GM12865 (cell line): ENCODE data around the gene ARHGEF12.

Experiments used
- DNase-seq: peaks from one replicate; pipeline ENCODE4 v3.0.0; 2010; ENCODE audit warnings: low read depth
- H3K4me3 ChIP-seq: 2 replicates; pipeline ENCODE4 v1.5.1; 2011; ENCODE audit warnings: mild to moderate bottlenecking, low read depth, low read length, control low read depth
- CTCF ChIP-seq: IDR thresholded peaks from 2 replicates; pipeline ENCODE4 v1.5.1; 2011; ENCODE audit warnings: low read length, control low read depth, low read depth, inconsistent platforms; ENCODE audit not compliant: insufficient read depth; ENCODE audit errors: missing control alignments

Gene ARHGEF12

GRCh38 chr11:120505801-120506425, 169.7 kb downstream of the ARHGEF12 start:
- TF ChIP-seq CTCF: no peak
- no peak for DNase-seq
- H3K4me3 ChIP-seq: no peak overlapping the region

DNA sequence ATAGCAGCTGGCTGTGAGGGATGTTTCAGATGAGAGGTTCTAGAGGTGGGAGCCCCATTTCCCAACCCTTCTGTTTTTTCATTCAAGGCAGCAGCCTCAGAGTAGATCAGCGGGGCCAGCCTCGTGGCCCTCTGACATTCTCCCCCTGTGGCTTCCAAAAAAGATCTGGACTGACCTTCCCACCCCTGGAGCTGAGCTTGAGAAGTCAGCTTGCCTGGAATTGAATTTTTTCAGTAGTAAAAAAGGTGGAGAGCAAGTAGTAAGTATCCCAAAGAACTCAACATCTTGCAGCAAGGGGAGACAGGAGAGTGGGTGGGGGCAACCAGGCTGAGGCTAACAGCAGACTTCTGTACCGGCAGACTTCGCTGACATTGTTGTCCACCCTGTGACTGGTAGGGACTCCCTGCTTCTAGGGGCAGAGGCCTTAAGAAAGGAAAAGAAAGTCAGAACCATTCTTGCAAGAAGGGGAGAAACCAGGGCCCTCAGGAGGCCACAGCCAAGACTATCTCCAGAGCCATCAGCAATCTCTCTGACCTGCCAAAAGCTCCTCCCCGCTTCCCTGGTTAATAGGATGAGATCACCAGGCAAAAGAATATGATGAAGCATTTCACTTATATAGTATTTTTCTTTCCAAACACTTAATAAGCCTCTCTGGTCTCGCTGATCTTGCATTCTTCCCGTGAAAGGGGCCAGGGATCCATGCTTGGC, 173.3 kb downstream of the ARHGEF12 start:
- no peak for TF ChIP-seq CTCF
- DNase-seq: no peak
- no peak overlapping the region for H3K4me3 ChIP-seq

DNA sequence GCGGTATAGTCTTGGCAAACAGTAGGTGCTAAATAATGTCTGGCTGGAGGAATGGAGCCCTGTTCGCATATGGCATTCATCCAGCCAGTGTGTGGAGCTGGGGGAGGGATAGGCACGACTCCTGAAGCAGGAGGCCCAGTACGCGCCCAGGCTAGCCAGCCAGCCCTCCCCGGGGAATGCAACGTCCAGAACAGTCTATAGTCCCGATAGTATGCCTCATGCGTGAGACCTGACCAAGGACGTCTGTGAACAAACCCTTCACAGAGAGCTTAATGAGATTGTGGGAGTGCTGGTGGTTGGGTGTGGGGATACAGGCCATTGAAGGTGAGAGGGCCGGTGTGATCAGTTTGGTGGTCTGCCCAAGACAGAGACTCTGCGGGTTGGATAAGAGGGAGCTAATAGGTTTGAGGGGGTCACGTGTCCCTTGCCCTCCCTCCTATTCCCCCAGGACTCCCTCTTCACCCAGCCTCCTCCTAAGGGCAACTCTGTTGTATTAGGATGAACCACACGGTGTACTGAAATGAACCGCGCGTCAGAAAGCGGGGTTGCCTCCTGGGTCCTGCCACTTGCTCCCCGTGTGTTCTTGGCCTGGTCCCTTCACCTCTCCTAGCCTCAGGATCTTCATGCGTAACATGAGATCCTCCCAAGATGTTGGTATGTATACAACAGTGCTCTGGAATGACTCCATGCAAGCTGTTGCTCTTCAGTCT, 174.3 kb downstream of the ARHGEF12 start:
- TF ChIP-seq CTCF: no peak

GRCh38 chr11:120511116-120511819, 175.1 kb downstream of the ARHGEF12 start, which contains the start of gene GRIK4:
GRIK4 (plus strand) TSS chr11:120511748; CDS start chr11:120660319, 148,571 bp downstream.
- TF ChIP-seq CTCF: peak; percentile 90
- peak; percentile 85 for DNase-seq
- peak within 1 kb of the TSS; percentile 35; the same call in 1 of the 2 replicates for H3K4me3 ChIP-seq

More for the DNA sequence above, 174.3 kb downstream of the ARHGEF12 start:
- no peak for DNase-seq
- no peak overlapping the region for H3K4me3 ChIP-seq

DNA sequence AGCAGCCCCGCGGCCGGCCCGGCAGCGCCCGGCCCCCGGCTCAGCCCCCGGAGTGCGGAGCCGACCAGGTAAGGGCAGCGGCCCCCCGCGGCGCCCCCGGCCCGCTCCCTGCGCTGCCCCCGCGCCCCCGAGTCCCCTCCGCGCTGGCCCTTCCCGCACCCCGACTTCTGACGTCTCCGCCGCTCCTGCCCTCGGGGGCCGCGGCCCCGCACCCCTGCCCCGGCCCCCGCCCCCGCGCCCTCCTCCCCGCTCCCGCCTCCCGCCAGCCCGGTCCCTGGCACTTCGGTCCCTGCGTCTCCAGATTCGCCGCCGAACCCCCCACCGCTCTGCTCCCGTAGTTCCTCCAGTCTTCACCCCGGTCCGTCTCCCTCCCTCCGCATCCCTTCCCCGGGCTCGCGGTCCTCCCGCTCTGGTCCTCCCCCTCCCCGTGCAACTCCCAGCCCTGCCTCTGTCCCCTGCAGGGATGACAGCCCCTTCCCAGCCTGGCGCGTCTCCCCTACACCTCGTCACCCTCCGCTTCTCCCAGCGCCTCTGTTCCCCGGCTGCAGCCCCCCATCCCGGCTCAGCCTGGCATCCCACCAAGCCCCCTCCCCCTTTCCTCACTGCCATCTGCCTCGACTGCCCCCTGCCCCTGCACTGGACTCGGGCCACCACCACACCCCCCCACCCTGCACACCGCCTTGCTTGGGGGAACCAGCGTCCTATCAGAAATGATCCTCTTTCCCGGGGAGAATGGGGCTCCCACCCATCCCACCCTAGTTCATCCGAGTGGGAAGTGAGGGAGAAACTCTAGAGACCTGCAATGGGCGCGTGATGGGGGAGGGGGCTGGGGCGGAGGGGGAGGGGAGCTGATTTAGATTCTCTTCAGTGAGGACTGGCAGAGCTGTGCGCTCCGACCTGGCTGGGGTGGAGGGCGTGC, 175.9 kb downstream of the ARHGEF12 start:
- no peak overlapping the region for H3K4me3 ChIP-seq
- TF ChIP-seq CTCF: no peak
- DNase-seq: no peak
